GM12872 (cell line): ENCODE results near the gene MEX3D.

Source experiments
- CTCF ChIP-seq: IDR thresholded peaks from 3 replicates; pipeline ENCODE4 v1.5.1; 2011; ENCODE audit warnings: low read depth, mild to moderate bottlenecking, low read length, moderate library complexity; ENCODE audit not compliant: insufficient read depth

The MEX3D gene

DNA sequence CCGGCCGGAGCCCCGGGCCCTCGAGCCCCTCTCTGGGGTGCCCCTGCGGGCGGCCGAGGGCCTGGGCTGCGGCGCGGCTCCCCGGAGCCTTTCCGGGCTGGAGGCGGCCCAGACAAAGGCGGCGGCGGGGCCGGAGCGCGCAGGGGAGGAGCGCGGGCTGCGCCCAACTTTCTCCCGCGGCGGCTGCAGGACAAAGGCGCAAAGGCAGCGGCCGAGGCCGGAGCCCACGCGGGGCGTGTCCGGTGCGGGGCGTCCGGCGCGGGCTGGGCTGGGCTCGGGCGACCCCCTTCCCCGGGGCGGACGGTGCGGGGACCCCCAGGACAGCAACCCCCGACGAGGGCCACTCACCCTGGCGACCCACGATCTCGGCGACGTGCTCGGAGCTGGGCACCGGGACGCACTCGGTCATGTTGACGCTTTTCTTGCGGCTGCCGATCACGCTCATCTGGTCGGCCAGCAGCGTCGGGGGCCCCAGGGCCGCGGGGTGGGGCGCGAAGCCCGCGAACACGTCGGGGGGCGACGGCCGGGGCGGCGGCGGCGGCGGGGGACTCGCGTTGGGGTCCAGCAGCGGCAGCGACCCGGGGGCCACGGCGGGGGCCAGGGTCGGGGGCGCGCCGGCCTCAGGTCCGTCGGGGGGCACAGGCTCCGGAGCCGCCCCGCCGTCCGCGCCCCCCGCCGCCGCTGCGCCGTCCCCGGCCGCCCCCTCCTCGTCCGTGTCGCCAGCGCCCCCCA lies 843 bp downstream of the MEX3D start:
- TF ChIP-seq CTCF, result no peak

DNA sequence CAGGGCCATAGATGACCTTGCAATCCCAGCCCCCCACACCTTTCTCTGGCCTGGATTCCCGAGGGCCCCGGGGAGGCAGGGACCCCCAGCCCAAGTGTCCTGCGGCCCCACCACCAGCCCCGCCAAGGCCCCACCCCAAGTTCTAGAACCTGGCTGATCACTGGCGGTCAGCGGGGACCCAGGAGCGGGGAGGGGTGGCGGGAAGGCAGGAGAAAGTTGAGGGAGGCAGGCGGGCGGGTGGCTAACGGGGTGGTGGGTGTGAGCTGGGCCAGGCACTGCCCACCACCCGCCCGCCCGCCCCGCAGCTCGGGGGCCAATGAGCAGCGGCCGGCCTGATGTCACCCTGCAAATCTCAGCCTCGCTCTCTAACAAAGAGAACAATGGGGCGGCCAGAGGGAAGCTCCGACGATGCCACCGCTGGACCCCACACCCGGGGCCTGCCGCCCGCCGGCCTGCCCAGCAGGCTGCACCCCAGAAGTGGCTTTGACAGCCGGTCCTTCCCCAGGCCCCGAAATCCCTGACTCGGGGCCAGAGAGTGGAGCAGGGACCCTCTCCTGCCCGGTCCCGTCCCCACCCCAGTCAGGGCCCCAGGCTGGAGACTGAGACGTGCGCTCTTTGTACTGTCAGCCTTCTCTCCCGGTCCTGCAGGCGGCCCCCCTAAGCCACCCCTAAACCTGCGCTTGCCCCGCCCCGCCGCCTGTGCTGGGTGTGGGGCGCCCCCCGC lies 1.6 kb downstream of the MEX3D start:
- no peak for TF ChIP-seq CTCF

- TF ChIP-seq CTCF, result no peak
These were observed 4.9 kb downstream of the MEX3D start for GRCh38 chr19:1563251-1563650.

- no peak for TF ChIP-seq CTCF
These were observed 6.8 kb downstream of the MEX3D start for GRCh38 chr19:1561236-1561842.

DNA sequence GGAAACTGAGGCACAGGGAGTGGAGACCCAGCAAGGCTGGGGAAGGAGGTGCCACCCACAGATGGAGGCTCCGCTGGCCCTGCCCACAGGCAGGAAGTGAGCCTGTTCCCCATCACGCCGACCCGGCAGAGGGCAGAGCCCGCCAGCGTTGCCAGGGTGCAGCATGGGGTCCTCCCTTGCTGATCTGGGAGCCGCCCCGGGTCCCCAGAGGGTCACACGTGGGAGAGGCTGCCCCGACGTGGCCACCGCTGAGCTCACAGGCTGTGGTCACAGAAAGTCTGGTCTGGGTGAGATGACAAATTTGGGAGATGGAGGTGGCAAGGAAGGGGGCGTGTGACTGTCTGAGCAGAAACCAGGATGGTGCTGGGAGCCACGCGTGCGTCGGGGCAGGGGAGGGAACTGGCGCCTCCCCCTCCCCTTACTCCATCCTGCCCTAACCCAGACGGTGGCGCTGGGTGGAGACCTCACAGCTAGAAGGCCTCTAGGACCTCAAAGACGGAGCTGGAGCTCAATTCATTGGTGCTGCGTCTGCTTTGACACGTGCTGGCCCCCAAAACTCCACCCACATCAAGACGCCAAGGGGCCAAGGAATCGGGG lies 7.7 kb downstream of the MEX3D start:
- TF ChIP-seq CTCF, result no peak

DNA sequence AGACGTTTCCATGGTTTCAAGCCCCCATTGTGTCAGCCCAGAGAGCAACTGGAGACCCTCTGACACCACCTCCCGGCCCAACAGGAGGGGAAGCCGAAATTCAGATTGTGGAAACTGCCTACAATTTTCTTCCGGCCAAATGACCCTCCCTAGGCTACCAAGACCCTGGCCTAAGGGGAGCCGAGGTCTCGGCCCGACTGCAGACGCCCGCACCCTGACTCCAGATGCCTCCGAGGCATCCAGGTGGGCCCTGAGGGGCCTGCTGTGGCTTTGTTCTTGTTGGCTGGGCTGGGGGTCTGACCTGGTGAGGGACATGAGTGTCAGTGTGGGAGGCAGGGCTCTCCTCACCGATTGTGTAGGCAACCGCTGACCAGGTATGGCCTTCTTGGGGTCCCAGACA lies 9.6 kb downstream of the MEX3D start:
- TF ChIP-seq CTCF, result no peak

DNA sequence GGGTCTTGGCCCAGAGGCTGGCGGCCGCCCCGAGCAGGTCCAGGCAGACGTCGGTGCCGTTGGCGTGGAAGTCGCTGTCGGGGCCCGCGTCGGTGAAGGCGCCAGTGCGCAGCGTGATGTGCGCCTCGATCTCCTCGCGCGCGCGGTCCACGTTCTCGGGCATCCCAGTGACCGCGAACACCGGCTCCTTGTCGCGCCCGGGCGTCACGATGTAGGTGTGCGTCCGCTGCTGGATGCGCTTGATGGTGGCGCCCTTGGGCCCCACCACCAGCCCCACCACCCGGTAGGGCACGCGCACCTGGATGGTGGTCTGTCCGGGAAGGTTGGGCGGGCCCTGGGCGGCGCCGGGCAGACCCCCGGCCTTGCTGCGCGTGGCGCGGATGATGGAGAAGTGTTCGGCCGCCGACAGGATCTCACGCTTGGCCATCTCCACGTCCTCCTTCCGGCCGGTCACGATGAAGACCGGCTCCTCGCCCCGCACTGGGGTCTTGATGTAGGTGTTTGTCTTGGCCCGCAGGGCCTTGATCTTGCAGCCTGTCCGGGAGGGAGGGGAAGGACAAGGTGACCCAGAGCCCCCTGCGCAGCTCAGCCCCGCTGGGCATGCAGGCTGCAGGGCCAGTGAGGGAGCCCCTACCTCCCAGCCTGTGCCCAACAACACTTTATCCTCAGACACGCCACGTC lies 11.6 kb downstream of the MEX3D start:
- no peak for TF ChIP-seq CTCF
